GM12801 (cell line): ENCODE data around the gene LRMDA.

ENCODE experiments used
- TF ChIP-seq, protein P1 (sequence below): IDR thresholded peaks from one replicate; pipeline ENCODE4 v1.5.1; 2011; ENCODE audit warnings: control low read depth; ENCODE audit not compliant: insufficient read length; ENCODE audit errors: extremely low read depth

Gene LRMDA

DNA sequence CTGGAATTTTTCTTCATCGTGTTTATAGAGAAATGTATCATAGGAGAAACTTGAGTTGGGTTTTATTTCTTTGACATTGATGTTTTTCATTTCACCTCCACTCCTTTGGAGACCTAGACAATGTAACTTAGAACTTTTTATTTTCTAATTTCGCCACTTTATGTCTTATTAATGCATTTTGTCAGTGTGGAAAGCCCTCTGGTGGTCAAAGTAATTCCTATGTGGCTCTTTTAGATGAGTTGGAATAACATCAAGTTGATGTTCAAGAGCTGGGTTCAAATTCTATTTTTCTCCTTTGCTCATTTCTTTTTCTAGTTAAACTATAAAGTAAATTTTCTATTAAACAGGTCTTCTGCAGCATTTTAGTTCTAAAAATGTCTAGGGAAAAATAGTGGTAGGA, 478.6 kb downstream of the LRMDA start:
- TF ChIP-seq, protein P1, sequence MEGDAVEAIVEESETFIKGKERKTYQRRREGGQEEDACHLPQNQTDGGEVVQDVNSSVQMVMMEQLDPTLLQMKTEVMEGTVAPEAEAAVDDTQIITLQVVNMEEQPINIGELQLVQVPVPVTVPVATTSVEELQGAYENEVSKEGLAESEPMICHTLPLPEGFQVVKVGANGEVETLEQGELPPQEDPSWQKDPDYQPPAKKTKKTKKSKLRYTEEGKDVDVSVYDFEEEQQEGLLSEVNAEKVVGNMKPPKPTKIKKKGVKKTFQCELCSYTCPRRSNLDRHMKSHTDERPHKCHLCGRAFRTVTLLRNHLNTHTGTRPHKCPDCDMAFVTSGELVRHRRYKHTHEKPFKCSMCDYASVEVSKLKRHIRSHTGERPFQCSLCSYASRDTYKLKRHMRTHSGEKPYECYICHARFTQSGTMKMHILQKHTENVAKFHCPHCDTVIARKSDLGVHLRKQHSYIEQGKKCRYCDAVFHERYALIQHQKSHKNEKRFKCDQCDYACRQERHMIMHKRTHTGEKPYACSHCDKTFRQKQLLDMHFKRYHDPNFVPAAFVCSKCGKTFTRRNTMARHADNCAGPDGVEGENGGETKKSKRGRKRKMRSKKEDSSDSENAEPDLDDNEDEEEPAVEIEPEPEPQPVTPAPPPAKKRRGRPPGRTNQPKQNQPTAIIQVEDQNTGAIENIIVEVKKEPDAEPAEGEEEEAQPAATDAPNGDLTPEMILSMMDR = no peak

DNA sequence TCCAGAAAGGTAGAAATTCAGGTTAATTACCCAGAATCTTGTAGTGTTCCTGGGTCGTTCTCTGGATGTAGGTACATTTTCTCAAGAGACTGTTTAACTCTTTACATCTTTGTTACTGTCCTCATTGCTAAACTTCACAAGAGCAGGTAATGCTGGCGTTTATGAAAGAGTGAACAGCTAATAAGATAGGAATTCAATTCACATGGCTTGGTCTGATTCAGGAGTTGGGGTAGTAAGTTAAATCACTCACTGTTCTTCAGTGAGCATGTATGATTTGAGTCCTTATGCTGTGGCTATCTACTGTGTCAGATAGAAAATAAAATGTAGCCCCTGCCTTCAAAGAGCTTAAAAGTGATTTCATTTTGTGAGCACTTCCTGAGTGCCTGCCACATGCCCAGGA, 480.0 kb downstream of the LRMDA start:
- TF ChIP-seq, protein P1 = no peak

DNA sequence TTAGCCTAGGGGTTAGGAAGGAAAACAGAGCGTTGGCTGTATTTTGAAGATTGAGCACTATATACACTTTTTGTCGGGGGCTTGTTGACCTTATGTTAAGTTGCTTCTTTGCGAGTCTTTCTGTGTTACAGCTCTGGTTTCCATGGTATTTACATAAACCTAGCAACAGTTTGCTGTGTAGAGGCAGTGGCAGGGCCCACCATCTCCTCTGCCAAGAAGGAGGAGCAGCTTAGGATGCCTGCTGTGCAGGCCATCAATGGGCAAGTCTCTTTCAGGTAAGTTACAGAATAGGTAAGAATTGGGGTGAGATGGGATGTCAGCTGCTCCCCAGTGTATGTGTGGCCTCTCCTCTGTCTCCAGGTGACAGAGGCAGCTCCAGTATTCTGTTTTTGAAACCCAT, 485.5 kb downstream of the LRMDA start:
- TF ChIP-seq, protein P1 = no peak

DNA sequence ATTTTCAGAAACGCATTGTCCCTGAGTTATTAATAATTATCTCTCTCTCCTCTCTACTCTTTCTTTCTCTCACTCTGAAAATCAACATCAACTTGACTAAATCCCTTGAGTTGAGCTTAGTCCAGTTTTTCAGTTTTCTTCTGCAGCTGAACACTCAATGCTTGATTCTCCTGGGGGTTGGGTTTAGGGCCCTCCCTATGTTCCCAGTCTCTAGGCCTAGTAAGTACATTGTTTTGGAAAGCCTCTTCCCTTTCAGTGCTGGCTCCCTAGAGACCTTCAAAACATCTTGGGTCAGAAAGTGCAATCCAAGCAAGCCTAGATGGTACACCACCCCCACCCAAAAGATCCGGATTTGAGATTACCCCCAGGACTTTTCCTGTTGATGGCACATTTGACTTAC, 488.5 kb downstream of the LRMDA start:
- TF ChIP-seq, protein P1 = no peak

DNA sequence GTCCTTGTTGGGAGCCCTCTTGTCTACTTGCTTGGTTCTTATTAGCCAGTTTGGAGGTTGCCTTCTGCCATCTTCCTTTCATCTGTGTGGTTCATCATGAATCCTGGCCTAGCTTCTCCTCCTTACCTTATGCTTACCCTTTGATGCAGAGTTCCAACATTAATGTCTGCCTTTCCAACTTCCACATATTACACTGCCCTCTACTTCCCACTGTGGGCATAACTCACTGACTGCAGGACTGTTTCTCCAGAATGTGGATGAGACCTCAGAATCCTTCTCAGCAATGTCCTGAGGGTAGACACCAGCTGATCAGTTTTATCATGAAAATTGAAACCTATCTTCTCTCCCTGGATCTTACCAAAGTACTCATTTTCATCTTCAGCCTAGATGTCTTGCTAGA, 491.0 kb downstream of the LRMDA start:
- TF ChIP-seq, protein P1 = no peak

DNA sequence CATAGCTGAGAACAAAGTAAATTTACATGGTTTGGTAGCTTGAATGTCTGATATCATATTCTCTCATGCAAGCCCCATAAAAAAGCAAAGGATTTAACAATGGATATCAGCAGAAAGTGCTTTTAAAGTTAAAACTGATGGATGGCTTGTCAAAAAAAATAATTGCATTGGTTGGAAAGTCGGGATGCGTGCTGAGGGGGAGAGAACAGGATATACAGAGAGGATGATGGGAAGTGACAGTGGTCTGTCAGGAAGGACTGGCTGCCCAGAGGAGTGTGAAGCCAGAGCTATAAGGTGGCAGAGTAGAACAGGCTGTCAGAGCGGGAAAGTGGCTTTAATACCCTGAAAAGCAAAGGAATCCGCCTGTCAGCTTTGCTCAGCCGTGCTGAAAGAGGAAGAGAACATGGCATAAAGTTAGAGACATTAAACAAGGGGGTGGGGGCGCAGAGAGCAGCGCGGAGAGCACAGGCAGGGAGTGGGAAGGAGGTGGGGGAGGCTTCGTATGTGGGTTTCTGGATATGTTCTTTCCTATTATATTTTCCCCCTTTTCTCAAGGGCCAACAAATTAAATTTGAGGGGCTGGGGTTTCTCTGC, 493.0 kb downstream of the LRMDA start:
- TF ChIP-seq, protein P1 = no peak

DNA sequence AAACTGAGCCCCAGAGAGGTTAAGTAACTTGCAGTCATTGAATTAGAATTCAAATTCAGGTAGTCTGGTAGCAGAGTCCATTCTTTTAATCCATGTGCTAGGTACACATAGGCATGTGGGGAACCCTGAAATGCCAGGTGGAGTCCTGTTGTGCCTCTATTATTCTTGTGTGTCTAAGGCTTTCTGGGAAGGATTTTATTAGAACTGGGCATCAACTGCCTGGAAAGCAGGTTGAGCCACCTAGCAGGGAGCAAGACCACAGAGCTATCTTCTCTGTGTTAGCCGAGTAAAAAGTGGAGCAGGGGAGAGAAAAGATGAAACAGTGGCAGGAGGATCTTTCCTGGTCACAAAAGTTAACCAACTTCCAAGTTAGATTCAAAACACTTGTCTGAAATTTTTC, 494.6 kb downstream of the LRMDA start:
- TF ChIP-seq, protein P1 = no peak
